Progenitor cell of endocrine pancreas (in vitro differentiated cells): Measurements from ENCODE around the gene SLC43A3. TPM values are rescaled to one million over a fixed set of nuclear protein-coding genes. Genes with fewer than 3 reads are reported as not detected.

Experiments used
- DNase-seq: peaks from one replicate; pipeline ENCODE4 v3.0.0; 2021; ENCODE audit warnings: low spot score; ENCODE audit not compliant: unreplicated experiment
- H3K27ac Mint-ChIP-seq: 2 replicates; pipeline ENCODE4 v1.8.0; 2021; ENCODE audit warnings: mild to moderate bottlenecking, moderate library complexity, mixed read lengths
- H3K27me3 Mint-ChIP-seq: 2 replicates; pipeline ENCODE4 v1.8.0; 2021; ENCODE audit warnings: mixed read lengths
- H3K36me3 Mint-ChIP-seq: 2 replicates; pipeline ENCODE4 v1.8.0; 2022; ENCODE audit warnings: mixed read lengths; ENCODE audit not compliant: insufficient read depth
- H3K4me1 Mint-ChIP-seq: 2 replicates; pipeline ENCODE4 v1.8.0; 2021; ENCODE audit warnings: low read depth, mixed read lengths
- H3K4me3 Mint-ChIP-seq: 2 replicates; pipeline ENCODE4 v1.8.0; 2021; ENCODE audit warnings: low read depth, mild to moderate bottlenecking, moderate library complexity, mixed read lengths
- H3K9me3 Mint-ChIP-seq: 2 replicates; pipeline ENCODE4 v1.8.0; 2021; ENCODE audit warnings: low read depth, mixed read lengths
- total RNA-seq: library from RNA; stranded (reverse); gene quantifications from 2 replicates; pipeline ENCODE4 v1.2.1, GENCODE V29; 2021
- TF ChIP-seq, protein P1 (sequence below): fragments of 200-600 bp; sonication (generic); IDR thresholded peaks from one replicate; pipeline ENCODE4 v1.5.0; 2021; ENCODE audit warnings: antibody characterized with exemption, mild to moderate bottlenecking; ENCODE audit not compliant: unreplicated experiment

SLC43A3 gene
- total RNA-seq, 1 donor from 2014 or later, result 24.6 TPM

DNA sequence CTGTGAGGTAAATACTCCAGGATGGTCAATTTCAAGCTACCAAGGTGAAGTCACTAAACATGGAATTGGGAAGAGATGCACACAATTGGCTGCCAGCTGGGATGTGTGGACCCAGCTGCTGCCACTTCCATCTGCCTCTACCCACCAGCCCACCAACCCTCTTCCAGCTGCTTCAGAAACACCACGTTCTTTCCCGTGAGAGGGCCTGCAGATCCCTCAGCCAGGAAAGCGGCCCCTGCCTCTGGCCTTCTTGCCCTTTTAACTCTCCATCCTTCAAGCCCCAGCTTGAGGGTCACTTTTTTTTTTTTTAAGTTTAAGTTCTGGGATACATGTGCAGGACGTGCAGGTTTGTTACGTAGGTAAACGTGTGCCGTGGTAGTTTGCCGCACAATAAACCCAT lies 65.9 kb downstream of the SLC43A3 start:
- Mint-ChIP-seq H3K9me3 (peaks cover 3% of the 10 kb centered on the region), H3K27ac (peak overlapping the region; percentile 91), H3K36me3 (no peaks in the 10 kb centered on the region), H3K4me1 (peaks cover 28% of the 10 kb centered on the region), H3K4me3 (no peak overlapping the region), H3K27me3 (peaks cover 3% of the 10 kb centered on the region)
- DNase-seq, result no peak
- TF ChIP-seq, protein P1, sequence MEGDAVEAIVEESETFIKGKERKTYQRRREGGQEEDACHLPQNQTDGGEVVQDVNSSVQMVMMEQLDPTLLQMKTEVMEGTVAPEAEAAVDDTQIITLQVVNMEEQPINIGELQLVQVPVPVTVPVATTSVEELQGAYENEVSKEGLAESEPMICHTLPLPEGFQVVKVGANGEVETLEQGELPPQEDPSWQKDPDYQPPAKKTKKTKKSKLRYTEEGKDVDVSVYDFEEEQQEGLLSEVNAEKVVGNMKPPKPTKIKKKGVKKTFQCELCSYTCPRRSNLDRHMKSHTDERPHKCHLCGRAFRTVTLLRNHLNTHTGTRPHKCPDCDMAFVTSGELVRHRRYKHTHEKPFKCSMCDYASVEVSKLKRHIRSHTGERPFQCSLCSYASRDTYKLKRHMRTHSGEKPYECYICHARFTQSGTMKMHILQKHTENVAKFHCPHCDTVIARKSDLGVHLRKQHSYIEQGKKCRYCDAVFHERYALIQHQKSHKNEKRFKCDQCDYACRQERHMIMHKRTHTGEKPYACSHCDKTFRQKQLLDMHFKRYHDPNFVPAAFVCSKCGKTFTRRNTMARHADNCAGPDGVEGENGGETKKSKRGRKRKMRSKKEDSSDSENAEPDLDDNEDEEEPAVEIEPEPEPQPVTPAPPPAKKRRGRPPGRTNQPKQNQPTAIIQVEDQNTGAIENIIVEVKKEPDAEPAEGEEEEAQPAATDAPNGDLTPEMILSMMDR, result no peak

DNA sequence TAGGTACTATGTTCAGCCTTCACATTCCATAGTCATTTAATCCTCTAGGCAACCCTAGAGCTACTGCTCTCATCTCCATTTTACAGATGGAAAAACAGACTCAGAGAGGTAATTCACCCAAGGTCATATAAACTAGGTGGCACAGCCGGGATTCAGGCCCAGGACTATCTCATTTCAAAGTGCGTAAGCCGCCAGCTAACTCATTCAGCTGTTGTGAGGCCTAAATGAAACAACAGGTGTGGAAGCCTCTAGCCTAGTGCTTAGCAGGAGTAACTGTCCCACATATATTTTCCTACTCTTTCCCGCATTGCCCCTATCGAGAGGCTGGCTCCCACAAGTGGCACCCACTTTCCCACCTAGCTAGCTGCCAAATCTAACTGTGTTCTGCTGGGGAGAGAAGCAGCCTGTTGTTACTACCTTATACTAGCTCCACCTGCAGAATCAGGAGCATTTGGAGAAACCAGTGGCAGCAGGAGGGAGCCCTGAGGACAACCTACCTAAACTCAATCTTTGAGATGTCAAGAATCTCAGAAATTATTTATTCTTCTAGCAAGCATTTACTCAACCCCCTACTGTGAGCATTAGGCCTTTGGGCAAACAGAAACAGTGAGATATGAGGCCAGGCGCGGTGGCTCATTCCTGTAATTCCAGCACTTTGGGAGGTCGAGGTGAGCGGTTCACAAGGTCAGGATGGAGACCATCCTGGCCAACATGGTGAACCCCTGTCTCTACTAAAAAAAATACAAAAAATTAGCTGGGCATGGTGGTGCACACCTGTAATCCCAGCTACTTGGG lies 66.8 kb downstream of the SLC43A3 start:
- DNase-seq, result no peak
- Mint-ChIP-seq H3K36me3 (no peaks in the 10 kb centered on the region), H3K27me3 (peaks cover 3% of the 10 kb centered on the region), H3K4me1 (peaks cover 24% of the 10 kb centered on the region), H3K27ac (peak overlapping the region; percentile 91), H3K4me3 (no peak overlapping the region), H3K9me3 (peaks cover 3% of the 10 kb centered on the region)
- TF ChIP-seq, protein P1, result no peak

DNA sequence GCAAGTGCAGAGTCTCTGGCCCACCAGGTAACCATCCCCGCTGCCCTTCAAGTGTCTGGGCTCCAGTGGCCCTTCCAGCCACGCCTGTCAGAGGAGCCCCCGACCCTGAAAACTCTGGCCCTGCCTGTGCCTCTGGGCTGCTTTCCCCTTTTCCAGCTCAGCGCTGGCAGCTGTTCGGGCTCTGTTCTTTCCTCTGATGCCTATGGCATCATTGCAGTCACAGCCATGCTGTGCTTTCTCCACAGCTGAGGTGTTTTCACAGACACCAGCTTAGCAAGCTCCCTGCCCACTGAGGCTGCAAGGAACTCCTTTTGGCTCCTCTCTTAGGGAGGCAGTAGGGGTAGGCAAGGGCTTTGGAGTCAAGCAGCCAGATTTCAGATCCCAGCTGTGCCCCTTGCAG lies 67.5 kb downstream of the SLC43A3 start:
- Mint-ChIP-seq H3K9me3 (peaks cover 3% of the 10 kb centered on the region), H3K27me3 (peaks cover 3% of the 10 kb centered on the region), H3K36me3 (no peaks in the 10 kb centered on the region), H3K27ac (no peak overlapping the region), H3K4me1 (peaks cover 21% of the 10 kb centered on the region), H3K4me3 (no peak overlapping the region)
- TF ChIP-seq, protein P1, result no peak
- no peak for DNase-seq

DNA sequence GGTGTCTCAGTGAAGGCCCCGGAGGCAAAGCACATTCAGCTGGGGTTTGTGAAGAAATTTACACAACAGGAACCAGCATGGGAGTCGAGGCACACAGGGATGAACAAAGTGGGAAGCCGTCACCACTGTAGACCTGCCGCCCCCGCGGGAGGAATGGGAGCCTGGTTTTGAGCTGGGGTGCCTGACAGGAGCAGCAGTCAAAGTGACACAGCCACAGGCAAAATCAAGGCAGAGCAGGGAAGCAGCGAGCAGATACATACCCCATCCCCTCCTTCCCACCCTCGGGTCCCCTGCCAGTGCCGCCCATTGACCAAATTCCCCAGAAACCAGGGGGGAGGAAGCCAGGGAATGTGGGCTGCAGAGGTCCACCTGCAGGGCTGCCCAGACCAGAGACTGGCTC lies 67.9 kb downstream of the SLC43A3 start:
- peak overlapping the region; percentile 13 for H3K27ac Mint-ChIP-seq
- H3K27me3 Mint-ChIP-seq, result peaks cover 3% of the 10 kb centered on the region
- H3K4me3 Mint-ChIP-seq, result no peak overlapping the region
- H3K9me3 Mint-ChIP-seq, result peaks cover 3% of the 10 kb centered on the region
- peaks cover 21% of the 10 kb centered on the region for H3K4me1 Mint-ChIP-seq
- no peak for DNase-seq
- H3K36me3 Mint-ChIP-seq, result no peaks in the 10 kb centered on the region
- TF ChIP-seq, protein P1, result no peak

DNA sequence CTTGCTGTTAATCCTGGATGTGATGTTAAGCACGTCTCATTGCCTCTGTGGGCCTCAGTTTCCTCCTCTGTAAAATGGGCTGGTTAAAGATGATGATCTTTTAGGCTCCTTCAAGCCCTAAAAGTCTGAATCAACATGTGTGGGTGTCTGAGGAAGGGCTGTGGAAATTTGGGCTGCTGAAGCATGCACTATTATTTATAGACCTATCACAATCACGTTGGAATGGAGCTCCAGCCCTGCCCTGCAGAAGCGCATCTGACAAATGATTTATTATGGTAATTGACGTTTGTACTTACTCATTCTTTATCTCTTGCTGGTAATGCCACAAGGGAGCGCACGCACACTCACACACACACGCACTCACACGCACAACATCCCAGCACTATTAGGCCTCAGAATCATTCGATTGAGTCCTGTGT lies 68.4 kb downstream of the SLC43A3 start:
- TF ChIP-seq, protein P1, result no peak
- peaks cover 3% of the 10 kb centered on the region for H3K27me3 Mint-ChIP-seq
- no peaks in the 10 kb centered on the region for H3K36me3 Mint-ChIP-seq
- H3K4me3 Mint-ChIP-seq, result no peak overlapping the region
- H3K27ac Mint-ChIP-seq, result peak overlapping the region; percentile 13
- H3K4me1 Mint-ChIP-seq, result peaks cover 21% of the 10 kb centered on the region
- no peak for DNase-seq
- H3K9me3 Mint-ChIP-seq, result peaks cover 3% of the 10 kb centered on the region
